Smooth muscle cell (in vitro differentiated cells): Measurements from ENCODE around the gene PPP1CA. TPM values are rescaled to one million over a fixed set of nuclear protein-coding genes. Genes with fewer than 3 reads are reported as not detected.

Experiments used
- DNase-seq: peaks from one replicate; lab custom pipeline; 2025; ENCODE audit not compliant: unreplicated experiment; lab: John Stamatoyannopoulos, UW
- H2AFZ ChIP-seq: fragments of 200-600 bp; sonication (generic); 2 replicates; pipeline ENCODE4 v1.6.0; 2016; ENCODE audit warnings: antibody characterized with exemption, low read depth, mild to moderate bottlenecking
- H3F3A ChIP-seq: fragments of 200-600 bp; sonication (generic); 2 replicates; pipeline ENCODE4 v1.6.0; 2017; ENCODE audit warnings: antibody characterized with exemption, low read depth
- H3K27ac ChIP-seq: fragments of 200-600 bp; sonication (generic); 2 replicates; pipeline ENCODE4 v1.5.1; 2016; ENCODE audit warnings: low read depth, mild to moderate bottlenecking
- H3K27me3 ChIP-seq: fragments of 200-600 bp; sonication (generic); 2 replicates; pipeline ENCODE4 v1.6.1; 2016; ENCODE audit warnings: low read depth, mild to moderate bottlenecking
- H3K36me3 ChIP-seq: fragments of 200-600 bp; sonication (generic); 2 replicates; pipeline ENCODE4 v1.5.1; 2016; ENCODE audit warnings: low read depth
- H3K4me1 ChIP-seq: fragments of 200-600 bp; sonication (generic); 2 replicates; pipeline ENCODE4 v1.5.1; 2016; ENCODE audit warnings: low read depth
- H3K4me2 ChIP-seq: fragments of 200-600 bp; sonication (generic); 2 replicates; pipeline ENCODE4 v1.6.0; 2016; ENCODE audit warnings: mild to moderate bottlenecking
- H3K4me3 ChIP-seq: fragments of 200-600 bp; sonication (generic); 2 replicates; pipeline ENCODE4 v1.5.1; 2016; ENCODE audit warnings: mild to moderate bottlenecking
- H3K79me2 ChIP-seq: fragments of 200-600 bp; sonication (generic); 2 replicates; pipeline ENCODE4 v1.6.0; 2016; ENCODE audit warnings: low read depth, mild to moderate bottlenecking
- H3K9ac ChIP-seq: fragments of 200-600 bp; sonication (generic); 2 replicates; pipeline ENCODE4 v1.6.0; 2016; ENCODE audit warnings: low read depth
- H3K9me3 ChIP-seq: fragments of 200-600 bp; sonication (generic); replicated peaks from 2 replicates; pipeline ENCODE4 v1.5.1; 2016; ENCODE audit warnings: low read depth
- H4K20me1 ChIP-seq: fragments of 200-600 bp; sonication (generic); 2 replicates; pipeline ENCODE4 v1.6.0; 2016; ENCODE audit warnings: low read depth
- CTCF ChIP-seq: fragments of 200-600 bp; sonication (generic); IDR thresholded peaks from 2 replicates; pipeline ENCODE4 v1.5.1; 2017; ENCODE audit warnings: borderline replicate concordance, mild to moderate bottlenecking, antibody characterized with exemption; ENCODE audit not compliant: insufficient read depth, poor library complexity, severe bottlenecking
- WGBS: methylation state at CpG from one replicate; pipeline ENCODE4 v1.1.7; 2016; ENCODE audit warnings: low lambda C conversion rate; 5-methylcytosine and 5-hydroxymethylcytosine counted together
- polyA plus RNA-seq: library from polyadenylated mRNA; unstranded; fragments of >200 nt; fragmentation: Nextera tagmentation; extraction: Ambion mirVana; gene quantifications from 2 replicates; pipeline ENCODE4 v1.2.1, GENCODE V29; 2016
- total RNA-seq: library from RNA; depleted of rRNA; stranded (reverse); fragments of >200 nt; gene quantifications from 2 replicates; pipeline ENCODE4 v1.2.3, GENCODE V29; 2014

Gene PPP1CA
- total and polyA plus RNA-seq, 2 experiments from 2014 or later: 123 to 210 TPM

GRCh38 chr11:67437082-67437808 is 35.6 kb upstream of the PPP1CA start, which contains the start of gene PTPRCAP:
Gene PTPRCAP (minus strand): TSS chr11:67437682. CDS start chr11:67437619, 63 bp downstream.
- H3K9ac ChIP-seq: no peak within 1 kb of the TSS
- H3F3A ChIP-seq: no peaks in the 10 kb centered on the region
- TF ChIP-seq CTCF: no peak
- no peak within 1 kb of the TSS for H3K27ac ChIP-seq
- no peaks in the 10 kb centered on the region for H3K36me3 ChIP-seq
- no peaks in the 10 kb centered on the region for H3K27me3 ChIP-seq
- H4K20me1 ChIP-seq: no peaks in the 10 kb centered on the region
- H3K9me3 ChIP-seq: no peaks in the 10 kb centered on the region
- no peak for DNase-seq
- 80% methylated on average over 23 of the region's 26 CpGs for WGBS
- H3K4me3 ChIP-seq: no peak within 1 kb of the TSS
- H3K79me2 ChIP-seq: no peaks in the 10 kb centered on the region
- H3K4me2 ChIP-seq: no peak within 1 kb of the TSS
- no peak within 1 kb of the TSS for H2AFZ ChIP-seq
- no peaks in the 10 kb centered on the region for H3K4me1 ChIP-seq

- no peak overlapping the region for H3K9ac ChIP-seq
- H3K27me3 ChIP-seq: no peaks in the 10 kb centered on the region
- H4K20me1 ChIP-seq: no peaks in the 10 kb centered on the region
- no peaks in the 10 kb centered on the region for H3K9me3 ChIP-seq
- WGBS: 64% methylated on average over 5 of the region's 6 CpGs
- H3K79me2 ChIP-seq: no peaks in the 10 kb centered on the region
- no peaks in the 10 kb centered on the region for H3F3A ChIP-seq
- H3K36me3 ChIP-seq: no peaks in the 10 kb centered on the region
- H3K4me1 ChIP-seq: no peaks in the 10 kb centered on the region
- no peak overlapping the region for H3K4me3 ChIP-seq
- H3K4me2 ChIP-seq: no peak overlapping the region
- DNase-seq: no peak
- no peak overlapping the region for H2AFZ ChIP-seq
- H3K27ac ChIP-seq: no peak overlapping the region
- TF ChIP-seq CTCF: no peak
Observed at GRCh38 chr11:67436459-67437081, 34.9 kb upstream of the PPP1CA start.

- Histone ChIP-seq H4K20me1 (no peaks in the 10 kb centered on the region), H2AFZ (no peak overlapping the region), H3K9me3 (no peaks in the 10 kb centered on the region), H3K27me3 (no peaks in the 10 kb centered on the region), H3K27ac (no peak overlapping the region), H3K4me1 (no peaks in the 10 kb centered on the region), H3K79me2 (no peaks in the 10 kb centered on the region), H3K9ac (no peak overlapping the region), H3K4me3 (no peak overlapping the region), H3K36me3 (no peaks in the 10 kb centered on the region), H3K4me2 (no peak overlapping the region), H3F3A (no peaks in the 10 kb centered on the region)
- WGBS: 94% methylated on average over 38 of the region's 38 CpGs
- no peak for TF ChIP-seq CTCF
- no peak for DNase-seq
Observed at GRCh38 chr11:67435727-67436458, 34.2 kb upstream of the PPP1CA start.
